Fibroblast of the aortic adventitia (primary cell): ENCODE measurements around the gene TMEM30A. TPM values are rescaled to one million over a fixed set of nuclear protein-coding genes. Genes with fewer than 3 reads are reported as not detected.

Source experiments
- DNase-seq: peaks from one replicate; pipeline ENCODE4 v3.0.0-alpha.2; 2010; ENCODE audit warnings: low read depth
- H3K4me3 ChIP-seq: 2 replicates; pipeline ENCODE4 v1.5.1; 2011; ENCODE audit warnings: low read depth, mild to moderate bottlenecking, control low read depth, low read length, moderate library complexity
- CTCF ChIP-seq: IDR thresholded peaks from 2 replicates; pipeline ENCODE4 v1.5.1; 2011; ENCODE audit warnings: mild to moderate bottlenecking, low read length, control low read depth, inconsistent platforms; ENCODE audit not compliant: insufficient read depth
- total RNA-seq: library from RNA; depleted of rRNA; stranded (reverse); fragments of >200 nt; gene quantifications from 2 replicates; pipeline ENCODE4 v1.2.3, GENCODE V29; 2012; ENCODE audit warnings: low replicate concordance

Gene TMEM30A
- total RNA-seq, 1 donor: 136 TPM

GRCh38 chr6:75287424-75287823, 2.8 kb upstream of the TMEM30A start:
- no peak overlapping the region for H3K4me3 ChIP-seq
- no peak for TF ChIP-seq CTCF
- no peak for DNase-seq

GRCh38 chr6:75286955-75287354, 2.4 kb upstream of the TMEM30A start:
- no peak overlapping the region for H3K4me3 ChIP-seq
- TF ChIP-seq CTCF: no peak
- DNase-seq: no peak

GRCh38 chr6:75285283-75285639, 669 bp upstream of the TMEM30A start:
- no peak for DNase-seq
- no peak for TF ChIP-seq CTCF
- H3K4me3 ChIP-seq: peak overlapping the region; percentile 83

- TF ChIP-seq CTCF: no peak
- peak overlapping the region; percentile 88 for H3K4me3 ChIP-seq
- DNase-seq: no peak
These were observed 523 bp downstream of the TMEM30A start for GRCh38 chr6:75283907-75284631.

GRCh38 chr6:75282706-75283105, 1.9 kb downstream of the TMEM30A start:
- no peak for DNase-seq
- TF ChIP-seq CTCF: no peak

GRCh38 chr6:75281653-75282052, 2.9 kb downstream of the TMEM30A start:
- TF ChIP-seq CTCF: no peak
- no peak for DNase-seq
- H3K4me3 ChIP-seq: peak overlapping the region; percentile 48

More at GRCh38 chr6:75282706-75283105, 1.9 kb downstream of the TMEM30A start:
- peak overlapping the region; percentile 88 for H3K4me3 ChIP-seq
